SKM-1 (cell line): ENCODE results near the gene KCNQ1.

Source experiments
- DNase-seq: peaks from one replicate; lab custom pipeline; 2025; ENCODE audit not compliant: unreplicated experiment; lab: John Stamatoyannopoulos, UW

Gene KCNQ1

DNA sequence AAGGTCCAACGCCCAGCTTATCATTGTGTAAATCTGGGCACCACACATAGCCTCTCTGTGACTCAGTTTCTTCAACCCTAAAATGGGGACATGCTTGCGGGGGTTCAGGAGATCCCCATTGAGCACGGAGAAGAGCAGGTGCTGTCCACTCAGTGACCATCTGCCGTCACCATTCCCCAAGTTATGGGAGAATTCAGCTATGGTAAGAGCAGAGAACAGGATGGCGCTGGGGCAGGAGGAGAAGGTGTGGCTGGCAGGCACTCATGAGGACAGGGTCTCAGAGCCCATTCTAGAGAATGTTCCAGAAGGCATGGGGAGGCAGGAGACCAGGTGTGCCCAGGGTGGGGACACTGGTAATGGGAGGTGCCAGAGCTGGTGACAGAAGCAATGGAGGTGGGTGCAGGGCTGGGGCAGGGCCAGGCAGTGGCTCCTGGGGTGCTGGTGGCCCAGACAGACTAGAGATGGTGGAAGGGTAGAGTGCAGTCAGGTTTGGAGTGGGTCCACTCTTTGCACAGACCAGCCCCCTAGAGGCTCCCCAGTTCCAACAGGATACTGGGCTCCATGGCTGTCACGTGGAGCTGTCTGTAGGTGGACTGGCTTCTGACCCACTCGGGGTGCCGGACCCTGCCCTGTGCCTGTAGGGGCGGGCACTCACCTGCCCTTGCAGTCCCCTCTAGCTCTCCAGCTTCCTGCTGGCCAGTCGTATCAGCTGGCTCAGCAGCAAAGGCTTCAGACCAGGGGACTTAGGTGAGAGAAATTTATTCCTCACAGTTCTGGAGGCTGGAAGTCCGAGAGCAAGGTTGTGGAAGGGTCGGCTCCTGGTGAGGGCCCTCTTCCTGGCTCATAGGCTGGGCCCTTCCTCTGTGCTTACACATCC, 356.1 kb downstream of the KCNQ1 start:
- DNase-seq, result no peak

DNA sequence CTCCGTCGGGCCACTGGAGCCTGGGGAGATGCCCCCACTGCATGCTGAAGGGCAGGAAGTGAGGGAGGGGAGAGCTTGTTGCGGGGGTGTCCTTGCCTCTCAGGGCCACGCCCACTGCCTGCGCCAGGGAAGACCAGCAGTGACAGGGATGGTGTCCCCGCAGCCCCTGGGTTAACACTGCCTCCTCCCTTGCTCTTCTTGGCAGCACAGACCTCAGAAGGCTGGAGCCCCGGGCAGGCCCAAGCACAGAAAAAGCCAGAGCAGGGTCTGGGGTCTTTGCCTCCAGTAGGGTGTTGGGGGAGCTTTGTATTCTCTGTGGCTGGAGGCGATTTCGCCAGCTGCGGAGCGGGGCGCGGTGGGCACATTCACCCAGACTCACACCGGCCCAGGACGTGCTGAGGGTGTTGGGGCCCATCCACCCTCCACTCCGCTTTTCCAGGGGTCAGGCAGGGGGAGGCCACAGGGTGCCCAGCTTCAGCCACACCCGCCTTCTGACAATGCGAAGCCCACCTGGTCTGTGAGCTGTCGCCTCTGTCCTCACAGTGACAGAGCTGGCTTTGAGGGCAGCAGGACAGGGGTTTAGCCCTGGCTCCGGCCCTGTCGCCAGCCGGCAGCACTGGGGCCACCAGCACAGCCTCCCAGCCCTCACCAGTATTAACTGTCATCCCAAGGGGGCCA, 357.0 kb downstream of the KCNQ1 start:
- DNase-seq, result no peak

DNA sequence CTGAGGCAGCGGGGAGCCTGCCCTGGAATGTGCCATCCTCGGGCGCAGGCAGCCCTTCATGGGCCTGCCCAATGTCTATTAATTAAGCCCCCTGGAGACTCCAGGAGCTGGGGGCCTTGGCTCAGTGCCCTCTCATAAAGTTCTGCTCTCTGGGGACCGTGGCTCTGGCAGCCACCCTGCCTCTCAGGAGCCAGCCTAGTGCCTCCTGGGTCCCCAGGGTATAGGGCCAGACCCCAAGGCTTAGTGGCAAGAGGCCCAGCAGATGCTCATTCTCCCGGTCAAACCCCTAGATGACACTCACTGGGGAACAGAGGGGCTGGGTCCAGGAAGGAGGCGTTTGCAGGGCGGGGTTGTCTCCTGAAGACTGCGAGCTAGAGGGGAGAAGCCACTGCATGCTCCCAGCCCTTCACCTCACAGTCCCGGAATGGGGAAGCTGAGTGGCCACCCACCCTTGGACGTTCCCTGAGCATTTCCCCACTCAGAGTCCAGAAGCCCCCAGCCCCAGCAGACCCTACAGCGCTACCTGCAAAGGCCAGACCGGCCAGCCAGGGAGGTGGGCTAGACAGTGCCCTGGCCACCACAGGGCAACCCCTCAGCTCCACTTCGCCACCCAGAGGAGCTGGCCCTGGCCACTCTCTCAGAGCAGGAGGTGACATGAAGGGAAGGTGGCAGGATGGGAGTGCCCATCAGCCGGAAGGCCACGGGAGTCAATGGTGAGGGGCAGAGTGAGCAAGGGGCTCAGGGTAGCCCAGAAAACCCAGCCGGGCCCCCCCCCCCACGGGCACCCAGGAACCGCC, 357.8 kb downstream of the KCNQ1 start:
- no peak for DNase-seq

DNA sequence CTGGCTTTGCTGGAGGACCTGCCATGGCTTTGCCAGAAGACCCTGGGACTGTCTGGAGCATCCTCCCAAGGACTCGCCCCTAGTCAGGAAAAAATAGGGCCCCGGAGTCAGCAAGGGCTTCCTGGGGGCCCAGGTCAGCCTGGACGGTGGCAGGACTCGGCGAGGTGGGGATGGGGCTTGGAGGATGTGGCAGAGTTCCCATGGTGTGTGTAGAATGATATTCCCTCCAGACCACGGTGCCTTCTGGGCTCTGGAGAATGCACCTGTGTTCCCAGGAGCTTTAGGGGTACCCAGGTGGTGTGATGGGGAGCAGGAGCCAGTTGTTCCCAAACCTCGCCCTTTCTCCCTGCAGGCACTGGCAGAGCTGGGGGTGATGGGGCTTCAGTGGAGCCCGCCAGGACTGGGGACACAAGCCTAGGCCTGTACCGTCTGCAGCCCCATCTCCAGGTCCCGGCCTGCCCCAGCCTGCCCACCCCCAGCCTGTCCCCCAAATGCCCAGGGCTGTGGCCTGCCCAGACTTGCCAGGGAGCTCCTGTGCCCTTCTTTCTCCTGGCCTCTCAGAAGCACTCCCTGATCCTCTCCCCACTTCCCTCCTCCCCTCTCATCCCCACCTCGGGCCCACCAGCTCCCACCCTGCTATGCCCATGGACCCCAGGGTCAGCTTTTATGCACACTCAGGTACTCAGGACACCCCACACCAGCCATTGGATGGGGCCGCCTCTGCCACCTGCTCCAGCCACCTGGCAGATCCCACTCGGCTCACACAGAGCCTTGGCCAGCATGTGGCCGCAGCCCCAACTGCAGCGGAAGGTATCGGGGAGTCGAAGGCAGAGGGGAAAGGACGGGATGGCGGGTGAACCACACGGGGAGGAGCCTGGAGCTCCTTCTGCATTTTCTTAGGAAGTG, 358.6 kb downstream of the KCNQ1 start:
- DNase-seq, result no peak

DNA sequence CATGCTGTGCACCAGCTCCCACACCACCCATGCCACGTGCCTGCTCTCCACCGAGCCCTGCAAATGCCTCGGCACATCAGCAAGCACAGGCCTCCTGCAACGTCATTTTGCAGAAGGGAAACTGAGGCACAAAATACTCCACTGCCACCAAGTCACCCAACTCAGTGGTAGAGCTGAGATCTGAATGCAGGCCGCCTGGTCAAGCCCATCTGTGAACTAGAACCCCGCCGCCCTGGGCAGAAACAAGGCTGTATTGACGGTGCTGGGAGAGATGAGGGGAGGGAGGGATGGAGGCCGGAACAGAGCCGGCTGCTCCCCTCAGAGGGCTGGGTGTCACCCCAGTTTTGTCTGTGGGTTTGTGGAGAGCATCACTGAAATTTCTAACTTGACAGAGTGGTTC, 359.4 kb downstream of the KCNQ1 start:
- DNase-seq, result no peak

DNA sequence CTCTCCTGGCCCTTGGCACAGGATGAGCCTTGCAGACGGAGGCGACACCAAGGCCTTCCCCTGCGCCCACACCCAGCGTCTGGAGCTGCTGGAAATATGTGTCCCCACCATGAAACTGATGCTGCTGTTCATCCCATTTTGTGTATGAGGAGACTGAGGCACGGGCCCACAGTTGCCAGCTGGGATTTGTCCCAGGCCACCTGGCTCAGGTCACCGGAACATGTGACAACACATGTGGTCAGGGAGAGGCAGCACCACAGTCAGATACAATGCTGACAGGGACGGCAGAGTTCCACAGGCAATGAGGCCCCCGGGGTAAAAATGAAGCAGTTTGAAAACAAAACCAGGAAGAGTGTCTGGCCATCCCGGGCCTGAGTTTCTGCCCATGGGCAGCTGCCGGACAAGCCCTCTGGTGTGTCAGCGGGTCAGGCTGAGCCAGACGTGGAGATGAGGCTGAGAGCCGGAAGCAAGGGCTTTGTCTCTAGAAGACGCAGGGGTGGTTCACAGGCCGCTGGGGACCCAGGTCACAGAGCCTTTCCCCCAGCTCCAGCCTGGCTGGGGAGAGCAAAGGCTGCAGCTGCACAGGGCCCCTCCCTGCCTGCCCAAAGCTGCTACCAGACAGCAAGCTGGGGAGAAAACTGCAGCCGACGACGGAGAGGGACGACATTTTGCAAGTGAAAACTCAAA, 360.0 kb downstream of the KCNQ1 start:
- no peak for DNase-seq

DNA sequence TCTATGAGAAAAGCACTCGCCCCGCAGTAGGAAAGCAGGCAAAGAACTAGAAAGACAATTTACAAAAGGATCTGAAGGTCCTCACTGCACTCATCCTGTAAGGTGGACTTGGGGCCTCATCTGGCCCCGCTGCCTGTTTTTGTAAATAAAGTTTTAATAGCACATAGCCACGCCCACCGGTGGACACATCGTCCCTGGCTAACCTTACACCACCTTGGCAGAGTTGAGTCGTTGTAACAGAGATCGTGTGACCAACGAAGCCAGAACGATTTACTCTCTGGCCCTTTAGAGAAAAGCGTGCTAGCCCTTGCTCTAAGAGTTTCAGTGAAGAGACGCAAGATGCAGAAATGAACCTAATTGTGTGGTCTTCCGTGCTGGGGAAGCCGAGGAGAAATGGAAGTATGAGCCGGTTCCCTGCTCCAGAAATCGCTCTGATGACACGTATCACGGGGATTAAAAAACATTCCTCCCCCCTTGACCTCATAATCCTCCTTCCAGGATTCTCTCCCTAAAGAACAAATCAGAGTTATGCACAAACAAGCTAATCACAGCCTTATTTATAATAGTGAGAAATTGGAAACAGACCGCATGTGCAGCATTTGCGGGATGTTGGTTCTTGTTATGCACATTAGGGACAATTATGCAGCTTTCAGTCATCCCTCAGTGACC, 360.7 kb downstream of the KCNQ1 start:
- DNase-seq, result no peak

DNA sequence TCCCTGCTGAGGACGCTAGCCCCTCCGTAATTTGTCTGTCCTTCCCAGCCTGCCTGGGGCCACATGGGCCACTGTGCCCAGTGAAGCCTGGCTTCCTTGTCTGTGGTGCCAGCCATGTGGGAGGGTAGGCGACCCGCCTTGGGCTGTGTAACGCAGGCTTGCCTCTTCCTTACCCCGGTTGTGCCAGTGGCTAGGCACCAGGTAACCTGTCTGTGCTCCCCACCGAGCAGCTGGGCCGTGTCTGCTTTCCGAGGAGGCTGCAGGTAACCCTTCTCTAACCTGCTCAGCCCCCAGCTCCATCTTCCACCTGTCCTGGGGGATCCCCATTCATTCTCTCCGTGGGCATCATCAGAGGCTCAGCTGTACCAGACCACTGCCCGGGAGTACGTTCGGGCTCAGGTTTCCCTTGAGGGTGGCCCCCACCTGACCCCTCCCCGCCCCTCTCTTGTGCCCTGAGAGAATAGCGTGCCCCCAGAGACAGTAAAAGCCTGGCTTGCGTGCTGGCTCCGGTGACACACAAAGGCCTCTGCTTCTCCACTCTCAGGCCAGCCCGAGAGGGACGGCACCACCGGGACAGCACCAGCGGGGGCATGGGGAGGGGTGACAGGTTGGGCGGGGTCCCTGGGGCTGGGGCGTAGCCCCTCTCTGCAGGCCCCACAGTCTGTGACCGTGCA, 361.7 kb downstream of the KCNQ1 start:
- no peak for DNase-seq

DNA sequence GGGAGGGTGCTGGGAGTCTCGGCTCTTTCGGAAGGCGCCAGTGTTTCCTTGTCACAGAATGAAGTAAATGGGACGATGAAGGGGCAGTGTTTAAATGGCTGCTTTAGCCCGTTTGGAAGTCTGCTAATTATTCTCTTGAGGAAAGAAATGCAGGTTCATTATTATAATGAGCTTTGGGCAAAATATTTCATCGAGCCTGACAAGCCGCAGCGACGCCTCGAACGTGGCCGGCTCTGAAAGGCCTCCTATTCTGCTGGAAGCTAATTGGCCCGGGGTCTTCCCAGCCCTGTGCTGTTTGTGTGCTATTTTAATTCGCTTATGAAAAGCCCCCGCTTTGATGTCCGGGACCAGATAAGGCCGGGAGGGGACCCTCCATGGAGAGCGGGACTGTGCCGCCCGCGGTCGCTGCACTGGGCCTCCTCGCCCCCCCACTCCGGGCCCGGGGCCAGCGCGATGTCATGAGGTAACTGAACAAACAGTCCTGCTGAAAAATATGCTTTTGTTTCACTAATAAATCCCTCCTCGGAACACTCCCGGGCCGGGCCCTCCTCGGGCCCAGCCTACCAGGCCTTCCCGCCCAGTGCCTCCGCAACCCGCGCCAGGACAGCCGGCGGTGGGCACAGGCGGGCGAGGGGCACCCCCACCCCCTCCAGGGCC, 362.3 kb downstream of the KCNQ1 start:
- no peak for DNase-seq

DNA sequence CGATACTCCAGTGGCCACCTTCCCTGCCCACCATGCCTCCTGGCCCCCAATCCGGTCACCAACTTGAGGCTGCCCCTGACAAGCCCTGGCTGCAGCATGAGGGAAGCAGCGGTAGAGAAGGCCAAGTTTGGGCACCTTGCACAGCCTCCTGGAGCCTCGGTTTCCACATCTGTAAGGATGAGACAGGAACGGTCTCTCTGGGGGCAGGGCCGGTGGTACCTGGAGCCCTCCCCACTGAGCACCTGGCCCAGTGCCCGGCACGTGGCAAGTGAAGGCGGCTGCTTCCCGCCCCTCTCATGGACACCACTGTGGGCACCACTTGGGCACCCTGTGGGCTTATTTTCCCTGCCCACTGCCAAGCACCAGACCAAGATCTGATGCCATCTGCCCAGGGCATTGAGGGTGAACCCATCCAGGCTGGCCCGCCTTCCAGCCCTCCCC, 363.0 kb downstream of the KCNQ1 start:
- no peak for DNase-seq

DNA sequence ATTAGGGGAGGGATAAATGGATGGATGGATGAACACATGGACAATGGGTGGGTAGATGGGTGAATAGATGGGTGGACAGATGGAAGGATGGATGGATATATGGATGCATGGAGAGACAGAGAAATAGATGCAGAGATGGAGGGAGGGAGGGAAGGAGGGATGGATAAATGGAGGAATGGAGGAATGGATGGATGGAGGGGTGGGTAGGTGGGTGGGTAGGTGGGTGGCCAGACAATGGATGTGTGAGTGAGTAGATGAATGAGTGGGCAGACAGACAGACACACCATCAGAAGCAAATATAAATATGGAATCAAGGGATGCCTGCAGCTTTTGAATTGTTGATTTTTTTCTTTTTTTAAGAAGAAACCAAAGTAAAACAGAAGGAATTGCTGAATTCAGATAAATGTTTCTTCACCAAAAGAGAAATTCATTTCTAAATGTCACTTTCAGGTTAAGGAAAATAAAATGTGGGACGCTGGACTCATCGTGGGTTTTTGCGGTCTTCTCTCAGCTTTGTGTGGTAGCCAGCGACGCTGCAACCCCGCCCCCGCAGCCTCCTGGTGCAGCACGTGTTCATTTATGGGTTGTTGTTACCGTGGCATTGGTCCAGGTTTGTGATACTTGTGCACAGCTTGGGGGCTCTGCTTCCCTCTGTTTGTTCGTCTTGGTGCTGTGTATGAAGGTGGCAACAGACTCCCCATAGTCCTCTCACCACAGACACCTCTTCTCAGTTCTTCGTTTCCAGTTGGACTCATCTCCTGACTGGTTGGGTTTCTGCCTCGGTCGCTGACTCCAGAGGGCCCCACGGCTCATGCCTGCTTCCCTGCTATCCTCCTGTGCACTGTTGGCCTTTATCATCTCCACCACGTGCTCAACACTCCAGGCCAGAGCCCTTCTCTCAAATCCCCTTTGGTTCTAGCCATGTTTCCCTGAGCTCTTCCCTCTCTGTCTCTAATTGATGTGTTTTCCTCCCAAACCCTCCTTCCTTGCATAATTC, 364.3 kb downstream of the KCNQ1 start:
- DNase-seq, result no peak

DNA sequence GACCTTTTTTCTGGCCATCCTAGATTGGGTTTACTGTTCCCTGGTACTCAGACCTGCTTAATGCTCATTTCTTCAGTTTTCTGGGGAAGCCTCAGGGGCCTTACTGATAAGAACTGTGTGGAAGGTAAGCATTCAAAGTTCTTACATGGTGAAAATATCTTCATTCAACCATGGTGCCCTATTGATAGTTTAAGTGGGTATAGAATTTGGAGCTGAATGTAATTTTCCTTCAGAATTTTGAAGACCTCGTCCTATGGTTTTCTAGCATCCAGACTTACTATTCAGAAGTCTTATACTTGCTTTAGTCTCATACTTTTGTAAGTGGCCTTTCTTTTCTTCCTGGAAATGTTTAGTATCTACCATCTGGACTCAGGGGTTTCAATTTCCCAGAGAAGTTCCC, 365.0 kb downstream of the KCNQ1 start:
- DNase-seq, result no peak

DNA sequence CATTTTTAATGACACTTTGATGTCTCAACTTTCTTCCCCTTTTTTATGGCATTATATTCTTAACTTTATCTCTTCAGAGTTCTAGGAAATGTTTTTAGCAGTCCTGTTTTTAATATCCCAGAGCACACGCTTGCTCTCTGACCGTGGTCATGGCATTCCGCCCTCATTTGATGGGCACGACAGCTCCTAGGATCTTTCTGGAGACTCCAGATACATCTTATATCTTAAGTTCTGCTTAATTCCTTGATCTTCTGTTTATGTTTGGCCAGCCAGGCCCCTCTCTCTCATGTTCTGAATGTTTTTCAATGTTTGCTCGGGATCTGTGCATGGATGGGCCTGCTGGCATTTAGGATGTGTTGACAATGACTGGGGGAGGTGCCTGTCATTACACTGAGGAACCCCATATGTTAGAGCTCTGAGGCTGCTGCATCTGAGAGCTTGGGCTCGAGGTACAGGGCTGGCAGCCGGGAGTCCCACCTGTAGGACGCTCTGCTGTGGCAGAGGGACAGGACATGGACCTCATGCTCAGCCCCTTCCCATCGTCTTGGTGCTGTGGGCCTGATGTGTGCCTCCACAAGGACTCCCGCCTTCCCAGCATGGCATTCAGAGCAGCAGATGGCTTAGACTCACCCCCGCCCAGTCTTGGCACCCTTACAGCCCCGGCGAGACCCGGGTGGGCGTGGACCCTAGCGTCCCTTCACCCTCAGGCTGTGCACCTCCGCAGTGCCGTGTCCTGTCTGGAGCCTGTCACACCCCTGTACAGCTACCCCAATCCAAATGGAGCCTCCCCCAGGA, 365.8 kb downstream of the KCNQ1 start:
- no peak for DNase-seq

DNA sequence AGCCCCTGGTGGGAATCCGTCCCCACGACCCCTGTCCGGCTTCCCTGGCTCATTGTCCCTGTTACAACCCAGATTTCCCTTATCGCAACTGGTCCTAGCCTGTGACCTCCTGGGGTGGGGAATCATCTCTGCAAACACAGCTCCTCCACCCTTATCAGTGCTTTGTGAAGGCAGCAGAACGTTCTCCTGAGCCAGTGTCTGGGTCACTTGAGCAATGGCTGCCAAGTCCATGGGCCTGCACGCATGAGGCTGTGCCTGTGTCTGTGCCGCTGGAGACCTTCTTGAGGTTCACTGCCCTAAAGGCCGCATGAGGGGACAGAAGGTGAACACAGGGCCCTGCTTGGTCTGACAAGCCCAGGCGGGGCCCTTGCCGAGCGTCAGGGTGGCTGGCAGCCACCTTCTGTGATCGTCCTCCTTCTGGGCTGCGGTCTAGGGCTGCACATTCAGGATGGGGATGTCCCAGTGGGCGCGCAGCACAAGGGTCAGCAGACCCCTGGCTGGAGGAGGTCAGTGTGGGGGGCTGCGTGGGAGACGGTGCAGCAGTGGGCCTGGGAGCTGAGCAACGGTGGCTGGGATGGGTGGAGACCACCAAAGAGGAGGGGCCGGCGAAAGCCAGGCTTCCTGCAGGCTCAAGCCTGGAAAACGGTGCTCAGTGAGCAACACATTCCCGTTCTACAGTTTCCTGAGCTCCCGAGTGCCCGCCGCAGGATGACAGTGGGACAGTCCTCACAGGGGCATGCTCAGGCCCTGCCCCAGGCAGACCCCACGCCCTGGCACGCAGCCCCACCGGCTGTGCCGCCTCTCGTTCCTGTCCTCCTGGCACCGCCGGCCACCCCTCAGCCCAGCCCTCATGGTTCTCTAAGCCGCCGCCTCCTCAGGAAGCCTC, 366.6 kb downstream of the KCNQ1 start:
- DNase-seq, result no peak

DNA sequence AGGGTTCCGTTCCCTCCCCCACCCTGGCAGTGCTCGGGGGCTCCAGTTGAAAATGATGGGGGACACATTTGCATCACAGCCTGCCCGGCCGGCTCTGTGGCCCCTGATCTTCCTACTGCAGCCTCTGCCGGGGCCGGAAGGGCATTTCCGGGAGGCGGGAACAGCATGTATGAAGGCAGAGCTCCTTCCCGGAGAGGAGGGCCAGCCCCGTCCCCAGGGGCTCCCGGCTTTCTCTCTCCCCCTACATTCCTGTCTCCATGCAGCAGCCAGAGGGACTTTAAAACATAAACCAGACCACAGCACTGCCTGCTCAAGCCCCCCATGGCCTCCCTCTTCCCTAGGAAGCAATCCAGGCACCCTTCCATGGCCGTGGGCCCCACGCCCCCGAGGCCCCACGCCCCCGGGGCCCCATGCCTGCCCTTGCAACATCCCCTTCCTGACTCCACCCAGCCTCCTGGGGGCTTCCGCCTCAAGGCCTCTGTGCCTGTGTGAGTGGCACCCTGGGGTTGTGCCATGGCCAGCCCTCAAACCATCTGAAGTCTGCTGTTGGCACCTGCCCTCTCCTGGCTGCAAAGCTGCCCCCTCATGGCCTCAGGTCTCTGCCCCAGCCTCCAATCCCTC, 367.7 kb downstream of the KCNQ1 start:
- DNase-seq, result peak; percentile 41
